GM19240 (cell line): Measurements from ENCODE around the gene C1RL.

ENCODE experiments used
- DNase-seq: peaks from one replicate; pipeline ENCODE4 v3.0.0; 2011; ENCODE audit warnings: low spot score; ENCODE audit not compliant: insufficient read length

The C1RL gene

GRCh38 chr12:7092986-7093460, 16.0 kb downstream of the C1RL start:
- no peak for DNase-seq

- peak; percentile 53 for DNase-seq
Measured at GRCh38 chr12:7092229-7092985, 16.6 kb downstream of the C1RL start, which contains the start of gene C1R. Gene C1R (minus strand): TSS chr12:7092445. CDS start chr12:7092388, 57 bp downstream.

GRCh38 chr12:7091660-7092228, 17.3 kb downstream of the C1RL start:
- no peak for DNase-seq

GRCh38 chr12:7091171-7091570, 17.8 kb downstream of the C1RL start:
- DNase-seq = no peak

GRCh38 chr12:7090222-7090998, 18.6 kb downstream of the C1RL start:
- no peak for DNase-seq

GRCh38 chr12:7089196-7089871, 19.7 kb downstream of the C1RL start:
- DNase-seq = no peak

GRCh38 chr12:7083125-7083524, 25.9 kb downstream of the C1RL start:
- DNase-seq = no peak

GRCh38 chr12:7081037-7081436, 28.0 kb downstream of the C1RL start:
- DNase-seq = no peak

- DNase-seq = no peak
Measured at GRCh38 chr12:7079826-7080125, 29.2 kb downstream of the C1RL start.

GRCh38 chr12:7078163-7078562, 30.9 kb downstream of the C1RL start:
- DNase-seq = no peak

- DNase-seq = no peak
Measured at GRCh38 chr12:7076493-7076892, 32.5 kb downstream of the C1RL start.

GRCh38 chr12:7075939-7076338, 33.1 kb downstream of the C1RL start:
- DNase-seq = no peak

- no peak for DNase-seq
Measured at GRCh38 chr12:7075518-7075917, 33.5 kb downstream of the C1RL start.

GRCh38 chr12:7073946-7074345, 35.1 kb downstream of the C1RL start:
- DNase-seq = no peak

GRCh38 chr12:7072554-7072953, 36.5 kb downstream of the C1RL start:
- DNase-seq = no peak

GRCh38 chr12:7072035-7072434, 37.0 kb downstream of the C1RL start:
- DNase-seq = no peak

- no peak for DNase-seq
Measured at GRCh38 chr12:7069386-7069785, 39.6 kb downstream of the C1RL start.

GRCh38 chr12:7068994-7069346, 40.0 kb downstream of the C1RL start:
- DNase-seq = no peak

- no peak for DNase-seq
Measured at GRCh38 chr12:7068240-7068993, 40.6 kb downstream of the C1RL start.

- DNase-seq = no peak
Measured at GRCh38 chr12:7067096-7067495, 41.9 kb downstream of the C1RL start.

GRCh38 chr12:7066596-7066995, 42.4 kb downstream of the C1RL start:
- DNase-seq = no peak
